H9 (cell line): ENCODE measurements around the gene ITIH4. TPM values are rescaled to one million over a fixed set of nuclear protein-coding genes. Genes with fewer than 3 reads are reported as not detected.

Experiments used
- DNase-seq: peaks from one replicate; pipeline ENCODE4 v3.0.0-alpha.2; 2017
- H2AFZ ChIP-seq: one replicate; pipeline ENCODE4 v1.6.1; 2013; ENCODE audit warnings: mild to moderate bottlenecking, low read length, control low read depth, moderate library complexity
- H2AK5ac ChIP-seq: 2 replicates; pipeline ENCODE4 v1.6.1; 2013; ENCODE audit warnings: low read length, control low read depth, mixed read lengths; ENCODE audit not compliant: insufficient read length
- H2BK120ac ChIP-seq: one replicate; pipeline ENCODE4 v1.6.1; 2013; ENCODE audit warnings: low read depth, mild to moderate bottlenecking, low read length, control low read depth, inconsistent platforms; ENCODE audit not compliant: poor library complexity, severe bottlenecking
- H2BK12ac ChIP-seq: 2 replicates; pipeline ENCODE4 v1.6.1; 2013; ENCODE audit warnings: low read length, control low read depth, mixed read lengths, low read depth; ENCODE audit not compliant: insufficient read length
- H2BK15ac ChIP-seq: 2 replicates; pipeline ENCODE4 v1.6.1; 2013; ENCODE audit warnings: low read depth, low read length, control low read depth
- H2BK20ac ChIP-seq: one replicate; pipeline ENCODE4 v1.6.1; 2013; ENCODE audit warnings: low read depth, mild to moderate bottlenecking, low read length, control low read depth, inconsistent platforms; ENCODE audit not compliant: poor library complexity, severe bottlenecking
- H2BK5ac ChIP-seq: 2 replicates; pipeline ENCODE4 v1.6.1; 2013; ENCODE audit warnings: low read length, control low read depth, mixed read lengths; ENCODE audit not compliant: insufficient read length
- H3K14ac ChIP-seq: 2 replicates; pipeline ENCODE4 v1.6.1; 2013; ENCODE audit warnings: low read length, control low read depth; ENCODE audit not compliant: insufficient read depth
- H3K18ac ChIP-seq: 2 replicates; pipeline ENCODE4 v1.6.1; 2013; ENCODE audit warnings: low read depth, mild to moderate bottlenecking, mixed read lengths, low read length, control low read depth; ENCODE audit not compliant: insufficient read length
- H3K23ac ChIP-seq: 2 replicates; pipeline ENCODE4 v1.6.1; 2013; ENCODE audit warnings: low read length, control low read depth, mixed read lengths, low read depth; ENCODE audit not compliant: insufficient read length
- H3K23me2 ChIP-seq: 2 replicates; pipeline ENCODE4 v1.6.1; 2013; ENCODE audit warnings: low read depth, mild to moderate bottlenecking, mixed read lengths, low read length, control low read depth; ENCODE audit not compliant: insufficient read length, poor library complexity, severe bottlenecking
- H3K27ac ChIP-seq: 2 replicates; pipeline ENCODE4 v1.5.1; 2013; ENCODE audit warnings: low read length, control low read depth, mixed read lengths, low read depth; ENCODE audit not compliant: insufficient read length
- H3K27me3 ChIP-seq: 2 replicates; pipeline ENCODE4 v1.6.1; 2013; ENCODE audit warnings: low read length, control low read depth, inconsistent platforms; ENCODE audit not compliant: insufficient read depth
- H3K4ac ChIP-seq: 2 replicates; pipeline ENCODE4 v1.6.1; 2013; ENCODE audit warnings: low read depth, mild to moderate bottlenecking, control low read depth, inconsistent platforms, low read length, moderate library complexity
- H3K4me1 ChIP-seq: 2 replicates; pipeline ENCODE4 v1.6.1; 2013; ENCODE audit warnings: low read length, control low read depth, inconsistent platforms; ENCODE audit not compliant: insufficient read depth
- H3K4me2 ChIP-seq: 2 replicates; pipeline ENCODE4 v1.6.1; 2013; ENCODE audit warnings: low read length, control low read depth, mixed read lengths; ENCODE audit not compliant: insufficient read length, insufficient read depth
- H3K56ac ChIP-seq: 2 replicates; pipeline ENCODE4 v1.6.1; 2013; ENCODE audit warnings: low read depth, mild to moderate bottlenecking, mixed read lengths, low read length, control low read depth; ENCODE audit not compliant: insufficient read length
- H3K79me1 ChIP-seq: 2 replicates; pipeline ENCODE4 v1.6.1; 2013; ENCODE audit warnings: low read depth, mild to moderate bottlenecking, moderate library complexity, low read length, control low read depth, inconsistent platforms; ENCODE audit not compliant: insufficient read depth, poor library complexity, severe bottlenecking
- H3K79me2 ChIP-seq: 2 replicates; pipeline ENCODE4 v1.6.1; 2013; ENCODE audit warnings: low read length, control low read depth, inconsistent platforms; ENCODE audit not compliant: insufficient read depth
- H3K9ac ChIP-seq: 2 replicates; pipeline ENCODE4 v1.6.1; 2013; ENCODE audit warnings: low read length, control low read depth, mixed read lengths; ENCODE audit not compliant: insufficient read length; ENCODE audit errors: extremely low read depth
- H3K9me3 ChIP-seq: one replicate; pipeline ENCODE4 v1.6.1; 2013; ENCODE audit warnings: low read depth, low read length, inconsistent platforms; ENCODE audit not compliant: control insufficient read depth
- H3T11ph ChIP-seq: one replicate; pipeline ENCODE4 v1.6.1; 2013; ENCODE audit warnings: mild to moderate bottlenecking, low read length, control low read depth, inconsistent platforms
- H4K20me1 ChIP-seq: one replicate; pipeline ENCODE4 v1.6.1; 2013; ENCODE audit not compliant: control insufficient read depth, insufficient read length, insufficient read depth
- H4K5ac ChIP-seq: 2 replicates; pipeline ENCODE4 v1.6.1; 2013; ENCODE audit warnings: low read depth, mild to moderate bottlenecking, mixed read lengths, low read length, control low read depth; ENCODE audit not compliant: insufficient read length
- H4K8ac ChIP-seq: replicated peaks from 2 replicates; pipeline ENCODE4 v1.6.1; 2013; ENCODE audit warnings: low read length, control low read depth, mixed read lengths, low read depth; ENCODE audit not compliant: insufficient read length
- H4K91ac ChIP-seq: 2 replicates; pipeline ENCODE4 v1.6.1; 2013; ENCODE audit warnings: low read depth, mild to moderate bottlenecking, moderate library complexity, mixed read lengths, low read length, control low read depth; ENCODE audit not compliant: insufficient read length
- H3K27ac Mint-ChIP-seq, 3 experiments: 2 replicates in 2 of 3; 3 replicates in 1 of 3; pipeline ENCODE4 v1.8.0; 2020 to 2021; ENCODE audit warnings: mixed read lengths in 3 of 3, mild to moderate bottlenecking in 1 of 3, moderate library complexity in 1 of 3
- H3K27me3 Mint-ChIP-seq: 2 replicates; pipeline ENCODE4 v1.8.0; 2021; ENCODE audit warnings: low read depth, mild to moderate bottlenecking, moderate library complexity, mixed read lengths
- H3K36me3 Mint-ChIP-seq, 3 experiments: 2 replicates in 2 of 3; 3 replicates in 1 of 3; pipeline ENCODE4 v1.8.0; 2020 to 2021; ENCODE audit warnings: low read depth in 3 of 3, mixed read lengths in 3 of 3; ENCODE audit not compliant: insufficient read depth in 1 of 3
- H3K4me1 Mint-ChIP-seq, 2 experiments: 2 replicates each; pipeline ENCODE4 v1.8.0; 2020; ENCODE audit warnings: mixed read lengths in 2 of 2
- H3K4me3 Mint-ChIP-seq, 2 experiments: 2 replicates in 1 of 2; 3 replicates in 1 of 2; pipeline ENCODE4 v1.8.0; 2020 to 2021; ENCODE audit warnings: mild to moderate bottlenecking in 2 of 2, mixed read lengths in 2 of 2, moderate library complexity in 1 of 2
- H3K9me3 Mint-ChIP-seq, 2 experiments: 2 replicates in 1 of 2; 3 replicates in 1 of 2; pipeline ENCODE4 v1.8.0; 2020; ENCODE audit warnings: mild to moderate bottlenecking in 2 of 2, mixed read lengths in 2 of 2, moderate library complexity in 1 of 2
- WGBS: extraction: QIAGEN DNeasy Blood & Tissue Kit; methylation state at CpG from one replicate; pipeline ENCODE4 v1.1.7; 2013; ENCODE audit warnings: missing lambda C conversion rate, low lambda C conversion rate, mixed read lengths; ENCODE audit not compliant: insufficient read length; ENCODE audit errors: extremely low coverage; 5-methylcytosine and 5-hydroxymethylcytosine counted together
- total RNA-seq: library from RNA; stranded (reverse); gene quantifications from 2 replicates; pipeline ENCODE4 v1.2.1, GENCODE V29; 2021
- TF ChIP-seq, protein P1 (sequence below): fragments of 200-600 bp; sonication (generic); conservative IDR thresholded peaks from 3 replicates; pipeline ENCODE4 v1.8.0; 2021; ENCODE audit warnings: antibody characterized with exemption, mild to moderate bottlenecking

Gene ITIH4
- total RNA-seq, 1 experiment from 2014 or later = 3.0 TPM

GRCh38 chr3:52783211-52783555 lies 47.3 kb downstream of the ITIH4 start:
- no peaks in the 10 kb centered on the region for H3K9me3 Mint-ChIP-seq
- peaks cover 12 to 13% of the 10 kb centered on the region in 2 experiments for H3K4me1 Mint-ChIP-seq
- no peak for DNase-seq
- Histone ChIP-seq H4K91ac (no peak overlapping the region), H3K4ac (no peak overlapping the region), H4K20me1 (no peaks in the 10 kb centered on the region), H2BK20ac (no peak overlapping the region), H3K79me2 (no peaks in the 10 kb centered on the region), H3K27ac (no peak overlapping the region), H2BK12ac (no peak overlapping the region), H4K5ac (no peak overlapping the region), H3K23ac (no peak overlapping the region), H2AFZ (no peak overlapping the region), H3K9me3 (no peaks in the 10 kb centered on the region), H2AK5ac (no peak overlapping the region), H3T11ph (no peak overlapping the region), H3K9ac (no peak overlapping the region), H3K56ac (no peak overlapping the region), H3K79me1 (no peaks in the 10 kb centered on the region), H2BK15ac (no peak overlapping the region), H3K23me2 (no peaks in the 10 kb centered on the region), H2BK120ac (no peak overlapping the region), H3K4me2 (no peak overlapping the region), H3K14ac (no peak overlapping the region), H2BK5ac (no peak overlapping the region), H4K8ac (no peak overlapping the region), H3K27me3 (no peaks in the 10 kb centered on the region), H3K4me1 (peaks cover 3% of the 10 kb centered on the region), H3K18ac (no peak overlapping the region)
- WGBS = no CpG with 5 or more reads among the region's 3 CpGs
- H3K36me3 Mint-ChIP-seq = no peaks in the 10 kb centered on the region; a peak in 1 of 7 replicates
- TF ChIP-seq, protein P1, sequence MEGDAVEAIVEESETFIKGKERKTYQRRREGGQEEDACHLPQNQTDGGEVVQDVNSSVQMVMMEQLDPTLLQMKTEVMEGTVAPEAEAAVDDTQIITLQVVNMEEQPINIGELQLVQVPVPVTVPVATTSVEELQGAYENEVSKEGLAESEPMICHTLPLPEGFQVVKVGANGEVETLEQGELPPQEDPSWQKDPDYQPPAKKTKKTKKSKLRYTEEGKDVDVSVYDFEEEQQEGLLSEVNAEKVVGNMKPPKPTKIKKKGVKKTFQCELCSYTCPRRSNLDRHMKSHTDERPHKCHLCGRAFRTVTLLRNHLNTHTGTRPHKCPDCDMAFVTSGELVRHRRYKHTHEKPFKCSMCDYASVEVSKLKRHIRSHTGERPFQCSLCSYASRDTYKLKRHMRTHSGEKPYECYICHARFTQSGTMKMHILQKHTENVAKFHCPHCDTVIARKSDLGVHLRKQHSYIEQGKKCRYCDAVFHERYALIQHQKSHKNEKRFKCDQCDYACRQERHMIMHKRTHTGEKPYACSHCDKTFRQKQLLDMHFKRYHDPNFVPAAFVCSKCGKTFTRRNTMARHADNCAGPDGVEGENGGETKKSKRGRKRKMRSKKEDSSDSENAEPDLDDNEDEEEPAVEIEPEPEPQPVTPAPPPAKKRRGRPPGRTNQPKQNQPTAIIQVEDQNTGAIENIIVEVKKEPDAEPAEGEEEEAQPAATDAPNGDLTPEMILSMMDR = no peak
- H3K27ac Mint-ChIP-seq = no peak overlapping the region
- peaks cover 4% of the 10 kb centered on the region for H3K27me3 Mint-ChIP-seq
- no peak overlapping the region for H3K4me3 Mint-ChIP-seq
